Keratinocyte (primary cell): ENCODE data around the gene NRN1L. TPM values are rescaled to one million over a fixed set of nuclear protein-coding genes. Genes with fewer than 3 reads are reported as not detected.

ENCODE experiments used
- DNase-seq: peaks from one replicate; pipeline ENCODE4 v3.0.0-alpha.2; 2011; ENCODE audit warnings: low read depth, missing footprints, low spot score
- FAIRE-seq: peaks from 2 replicates; lab custom pipeline; 2011; peaks lifted over from hg19 to GRCh38; lab: Jason Lieb, UNC
- H2AFZ ChIP-seq: 2 replicates; pipeline ENCODE4 v1.6.0; 2012; ENCODE audit warnings: low read length, control low read depth, inconsistent platforms; ENCODE audit not compliant: control insufficient read depth
- H3K27ac ChIP-seq: 2 replicates; pipeline ENCODE4 v1.5.1; 2011; ENCODE audit warnings: low read length; ENCODE audit not compliant: control insufficient read depth, insufficient read depth
- H3K27me3 ChIP-seq: 3 replicates; pipeline ENCODE4 v1.6.0; 2011; ENCODE audit warnings: low read length; ENCODE audit not compliant: control insufficient read depth, insufficient read depth; ENCODE audit errors: extremely low read depth
- H3K36me3 ChIP-seq, 2 experiments: 2 replicates in 1 of 2; 3 replicates in 1 of 2; pipeline ENCODE4 v1.5.1; 2011; ENCODE audit warnings: low read length in 2 of 2, mild to moderate bottlenecking in 1 of 2; ENCODE audit not compliant: control insufficient read depth in 2 of 2, insufficient read depth in 2 of 2; ENCODE audit errors: extremely low read depth in 1 of 2
- H3K4me1 ChIP-seq: 3 replicates; pipeline ENCODE4 v1.5.1; 2011; ENCODE audit warnings: low read length; ENCODE audit not compliant: control insufficient read depth, insufficient read depth; ENCODE audit errors: extremely low read depth
- H3K4me2 ChIP-seq: 3 replicates; pipeline ENCODE4 v1.6.0; 2011; ENCODE audit warnings: low read depth, low read length; ENCODE audit not compliant: control insufficient read depth, insufficient read depth; ENCODE audit errors: extremely low read depth
- H3K4me3 ChIP-seq, 3 experiments: fragments of 200-600 bp in 1 of 3; sonication (generic) in 1 of 3; 2 replicates in 2 of 3; 3 replicates in 1 of 3; pipeline ENCODE4 v1.5.1; 2011 to 2016; ENCODE audit warnings: low read length in 3 of 3, mild to moderate bottlenecking in 3 of 3, control low read depth in 2 of 3, inconsistent platforms in 1 of 3, low read depth in 1 of 3, mixed read lengths in 1 of 3, mixed run types in 1 of 3, moderate library complexity in 1 of 3; ENCODE audit not compliant: control insufficient read depth in 2 of 3, insufficient read depth in 2 of 3; ENCODE audit errors: extremely low read depth in 1 of 3
- H3K79me2 ChIP-seq: 2 replicates; pipeline ENCODE4 v1.6.0; 2012; ENCODE audit warnings: low read length; ENCODE audit not compliant: control insufficient read depth, insufficient read depth
- H3K9ac ChIP-seq: 3 replicates; pipeline ENCODE4 v1.6.0; 2011; ENCODE audit warnings: low read length; ENCODE audit not compliant: control insufficient read depth, insufficient read depth; ENCODE audit errors: extremely low read depth
- H3K9me1 ChIP-seq: 3 replicates; pipeline ENCODE4 v1.6.0; 2011; ENCODE audit warnings: low read length; ENCODE audit not compliant: control insufficient read depth, insufficient read depth; ENCODE audit errors: extremely low read depth
- H3K9me3 ChIP-seq: 2 replicates; pipeline ENCODE4 v1.5.1; 2012; ENCODE audit warnings: low read depth, low read length; ENCODE audit not compliant: control insufficient read depth
- H4K20me1 ChIP-seq: 3 replicates; pipeline ENCODE4 v1.6.0; 2011; ENCODE audit warnings: low read length; ENCODE audit not compliant: control insufficient read depth, insufficient read depth; ENCODE audit errors: extremely low read depth
- CTCF ChIP-seq, 3 experiments: IDR thresholded peaks in 1 of 3; conservative IDR thresholded peaks in 1 of 3; optimal IDR thresholded peaks in 1 of 3; 2 replicates in 2 of 3; 3 replicates in 1 of 3; pipeline versions ENCODE3 to v1.5.1; 2011; ENCODE audit warnings: low read length in 3 of 3, mild to moderate bottlenecking in 3 of 3, moderate library complexity in 2 of 3, control low read depth in 1 of 3, inconsistent platforms in 1 of 3; ENCODE audit not compliant: insufficient read depth in 2 of 3; ENCODE audit errors: extremely low read depth in 1 of 3
- EZH2 ChIP-seq: IDR thresholded peaks from one replicate; pipeline ENCODE4 v1.6.1; 2012; ENCODE audit warnings: inconsistent platforms, mild to moderate bottlenecking, low read length, moderate library complexity
- dilution Hi-C: fragments of 300-500 bp; cut with MboI; formaldehyde crosslinking; loops from one replicate; pipeline ENCODE4 v1.7.0; 2020; ENCODE audit warnings: low sequenced_read_pairs; ENCODE audit not compliant: extremely low pct_ligation_motif_present
- polyA plus RNA-seq, 5 experiments: library from polyadenylated mRNA; depleted of rRNA in 3 of 5; stranded (reverse) in 3 of 5; stranded (forward) in 1 of 5; unstranded in 1 of 5; fragments of >200 nt; gene quantifications; 1 replicate in 1 of 5; 2 replicates in 3 of 5; 3 replicates in 1 of 5; pipeline versions ENCODE4 v1.2.1 to v1.2.3, GENCODE V29; 2011 to 2012; ENCODE audit warnings: missing spikeins in 2 of 5, low read depth in 1 of 5, low replicate concordance in 1 of 5

Gene NRN1L
- polyA plus RNA-seq, 1 donor (not counting 4 experiments of a cell fraction or from before 2014, with no cell fraction given), result not detected

GRCh38 chr16:67848118-67848517, 36.6 kb upstream of the NRN1L start:
- DNase-seq, result no peak
- Histone ChIP-seq H3K9ac (peak overlapping the region; percentile 100), H3K4me1 (peaks cover 40% of the 10 kb centered on the region), H3K79me2 (peaks cover 75% of the 10 kb centered on the region), H3K36me3 (peaks cover 5 to 13% of the 10 kb centered on the region in 2 experiments), H3K4me2 (peak overlapping the region; percentile 98), H3K27ac (peak overlapping the region; percentile 97), H4K20me1 (peaks cover 2% of the 10 kb centered on the region), H3K4me3 (peak overlapping the region; percentile 92 to 97 (median 97)), H2AFZ (no peak overlapping the region), H3K9me3 (no peaks in the 10 kb centered on the region), H3K9me1 (peaks cover 6% of the 10 kb centered on the region), H3K27me3 (no peaks in the 10 kb centered on the region)
- dilution Hi-C loops, result no loop called here
- TF ChIP-seq CTCF (optimal IDR thresholded peaks at IDR 0.05 in 1 of 3, IDR thresholded peaks at IDR 0.05 in 1 of 3, conservative IDR thresholded peaks at IDR 0.05 in 1 of 3; ENCODE audit: extremely low read depth in 1 of 3, insufficient read depth in 2 of 3, low read length in 3 of 3) (no peak), EZH2 (no peak)
- FAIRE-seq, result no peak

GRCh38 chr16:67853670-67854069, 31.0 kb upstream of the NRN1L start:
- Histone ChIP-seq H3K9ac (no peak overlapping the region), H3K4me2 (no peak overlapping the region), H2AFZ (no peak overlapping the region), H3K27ac (no peak overlapping the region), H4K20me1 (peaks cover 27% of the 10 kb centered on the region), H3K36me3 (peaks cover 0 to 22% of the 10 kb centered on the region in 2 experiments), H3K4me1 (peaks cover 21% of the 10 kb centered on the region), H3K27me3 (no peaks in the 10 kb centered on the region), H3K4me3 (no peak overlapping the region), H3K9me3 (no peaks in the 10 kb centered on the region), H3K9me1 (peaks cover 7% of the 10 kb centered on the region), H3K79me2 (peaks cover 91% of the 10 kb centered on the region)
- dilution Hi-C loops, result no loop called here
- DNase-seq (no peak), FAIRE-seq (no peak)
- TF ChIP-seq EZH2, result no peak
- no peak for TF ChIP-seq CTCF (optimal IDR thresholded peaks at IDR 0.05 in 1 of 3, IDR thresholded peaks at IDR 0.05 in 1 of 3, conservative IDR thresholded peaks at IDR 0.05 in 1 of 3; ENCODE audit: extremely low read depth in 1 of 3, insufficient read depth in 2 of 3, low read length in 3 of 3)
